Measurements from ENCODE around the gene SCART1. TPM values are rescaled to one million over a fixed set of nuclear protein-coding genes. Genes with fewer than 3 reads are reported as not detected.
"Not testable (repeated sequence)": the region's sequence is repeated elsewhere in the genome, so short reads cannot be mapped to it uniquely, and the experiment has no call there.

The SCART1 gene
- total RNA-seq (2014; rRNA removed; shearing (Covaris generic)): 0.92 and 1.2 TPM in 2 replicates
- polyA plus RNA-seq (2014; cell fraction: nucleus; rRNA removed): 13.6 and 18.3 TPM in 2 replicates

- DNase-seq (ENCODE audit: extremely low read depth, low read depth): no peak
Observed at GRCh38 chr10:133453516-133454203, at the start of gene SCART1. SCART1 (plus strand) TSS chr10:133453945; CDS start chr10:133453998, 53 bp downstream.

DNA sequence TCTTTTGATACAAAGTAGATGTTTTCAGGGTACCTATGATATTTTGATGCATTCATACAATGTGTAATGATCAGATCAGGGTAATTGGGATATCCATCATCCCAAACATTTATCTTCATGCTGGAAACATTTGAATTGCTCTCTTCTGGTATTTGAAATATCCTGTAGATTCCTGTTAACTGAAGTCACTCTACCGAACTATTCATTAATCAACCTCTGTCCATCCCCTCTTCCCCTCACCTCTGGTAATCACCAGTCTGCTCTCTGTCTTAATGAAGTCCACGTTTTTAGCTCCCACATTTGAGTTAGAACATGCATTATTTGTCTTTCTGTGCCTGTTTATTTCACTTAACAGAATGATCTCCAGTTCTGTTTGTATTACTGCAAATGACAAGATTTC, 48.5 kb upstream of the SCART1 start:
- DNase-seq (ENCODE audit: extremely low read depth, low read depth): no peak

- DNase-seq (ENCODE audit: extremely low read depth, low read depth): no peak
Observed at GRCh38 chr10:133405844-133406527, 47.8 kb upstream of the SCART1 start.

DNA sequence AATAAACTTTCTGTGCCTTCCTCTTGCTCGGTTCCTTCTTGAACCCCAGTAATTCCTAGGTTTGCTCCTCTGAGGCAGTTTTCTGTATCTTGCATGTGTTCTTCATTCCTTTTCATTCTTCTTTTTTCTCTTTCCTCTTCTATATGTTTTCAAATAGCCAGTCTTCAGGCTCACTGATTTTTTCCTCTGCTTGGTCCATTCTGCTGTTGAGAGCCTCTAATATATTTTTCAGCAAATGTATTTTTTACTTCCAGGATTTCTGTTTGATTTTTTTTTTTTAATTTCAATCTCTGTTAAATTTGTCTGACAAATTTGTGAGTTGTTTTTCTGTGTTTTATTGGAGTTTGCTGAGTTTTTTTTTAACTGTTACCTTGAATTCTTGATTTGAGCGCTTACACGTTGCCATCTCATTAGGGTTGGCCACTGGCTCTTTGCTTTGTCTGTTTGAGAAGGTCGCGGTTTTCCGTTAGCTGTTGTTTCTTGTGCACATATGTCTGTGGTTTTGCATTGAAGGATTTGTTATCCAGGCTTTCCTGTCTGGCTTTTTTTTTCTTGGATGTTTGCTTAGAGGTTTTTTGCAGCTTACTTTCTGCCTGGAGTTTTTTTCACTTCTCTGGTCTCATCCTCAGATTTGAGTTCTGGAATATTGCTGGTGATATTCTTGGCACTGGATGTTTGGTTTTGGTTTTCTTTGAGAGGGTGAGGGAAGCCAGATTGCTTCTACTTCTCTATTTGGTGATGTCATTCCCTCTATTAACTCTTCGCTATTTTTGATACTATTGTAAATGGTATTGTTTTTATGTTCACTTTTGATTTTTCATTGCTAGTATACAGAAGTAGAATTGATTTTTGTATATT, 42.0 kb upstream of the SCART1 start:
- DNase-seq (ENCODE audit: extremely low read depth, low read depth): no peak

DNA sequence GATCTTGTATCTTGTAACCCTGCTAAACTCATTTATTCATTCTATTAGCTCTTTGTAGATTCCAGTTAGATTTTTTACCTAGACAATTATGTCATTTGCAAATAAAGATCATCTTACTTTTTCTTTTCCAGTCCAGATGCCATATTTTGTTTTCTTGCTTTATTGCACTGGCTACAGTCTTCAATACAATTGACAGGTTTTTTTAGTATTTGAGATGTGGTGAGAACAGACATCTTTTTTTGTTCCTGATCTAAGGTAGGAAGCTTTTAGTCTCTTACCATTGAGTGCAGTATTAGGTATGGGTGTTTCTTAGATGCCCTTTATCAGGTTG, 41.4 kb upstream of the SCART1 start:
- DNase-seq (ENCODE audit: extremely low read depth, low read depth): no peak

DNA sequence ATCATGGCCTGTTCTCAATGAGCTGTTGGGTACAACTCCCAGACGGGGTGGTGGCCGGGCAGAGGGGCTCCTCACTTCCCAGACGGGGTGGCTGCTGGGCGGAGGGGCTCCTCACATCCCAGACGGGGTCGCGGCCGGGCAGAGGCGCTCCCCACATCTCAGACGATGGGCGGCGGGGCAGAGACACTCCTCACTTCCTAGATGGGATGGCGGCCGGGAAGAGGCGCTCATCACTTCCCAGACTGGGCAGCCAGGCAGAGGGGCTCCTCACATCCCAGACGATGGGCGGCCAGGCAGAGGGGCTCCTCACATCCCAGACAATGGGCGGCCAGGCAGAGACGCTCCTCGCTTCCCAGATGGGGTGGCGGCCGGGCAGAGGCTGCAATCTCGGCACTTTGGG, 39.3 kb upstream of the SCART1 start:
- not testable (repeated sequence) for DNase-seq (ENCODE audit: extremely low read depth, low read depth)

- no peak for DNase-seq (ENCODE audit: extremely low read depth, low read depth)
Observed at GRCh38 chr10:133415752-133416151, 38.0 kb upstream of the SCART1 start.

GRCh38 chr10:133418289-133418993, 35.3 kb upstream of the SCART1 start:
- DNase-seq (ENCODE audit: extremely low read depth, low read depth): no peak

GRCh38 chr10:133419211-133419950, 34.4 kb upstream of the SCART1 start:
- DNase-seq (ENCODE audit: extremely low read depth, low read depth): no peak

GRCh38 chr10:133420028-133420427, 33.7 kb upstream of the SCART1 start:
- DNase-seq (ENCODE audit: extremely low read depth, low read depth): no peak

DNA sequence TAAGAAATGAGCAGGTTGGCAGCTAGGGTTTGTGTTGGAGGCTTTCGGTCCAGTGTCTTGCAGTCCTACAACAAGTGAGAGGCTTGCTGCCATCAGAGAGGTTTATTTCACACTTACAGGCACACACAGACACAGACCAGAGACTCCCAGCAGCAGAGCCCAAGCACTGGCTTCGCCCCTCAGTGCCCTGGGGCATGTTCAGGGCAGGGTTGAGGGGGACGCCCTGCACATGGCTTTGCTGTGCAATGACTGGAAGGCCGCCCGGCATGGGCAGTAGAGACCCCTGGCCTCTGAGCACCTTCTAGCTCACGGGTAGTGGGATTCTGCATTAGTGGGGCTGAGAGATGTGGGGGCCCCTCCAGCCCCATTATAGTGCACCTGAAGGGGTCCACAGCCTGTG, 33.2 kb upstream of the SCART1 start:
- no peak for DNase-seq (ENCODE audit: extremely low read depth, low read depth)

GRCh38 chr10:133421336-133422222, 32.2 kb upstream of the SCART1 start:
- DNase-seq (ENCODE audit: extremely low read depth, low read depth): no peak

DNA sequence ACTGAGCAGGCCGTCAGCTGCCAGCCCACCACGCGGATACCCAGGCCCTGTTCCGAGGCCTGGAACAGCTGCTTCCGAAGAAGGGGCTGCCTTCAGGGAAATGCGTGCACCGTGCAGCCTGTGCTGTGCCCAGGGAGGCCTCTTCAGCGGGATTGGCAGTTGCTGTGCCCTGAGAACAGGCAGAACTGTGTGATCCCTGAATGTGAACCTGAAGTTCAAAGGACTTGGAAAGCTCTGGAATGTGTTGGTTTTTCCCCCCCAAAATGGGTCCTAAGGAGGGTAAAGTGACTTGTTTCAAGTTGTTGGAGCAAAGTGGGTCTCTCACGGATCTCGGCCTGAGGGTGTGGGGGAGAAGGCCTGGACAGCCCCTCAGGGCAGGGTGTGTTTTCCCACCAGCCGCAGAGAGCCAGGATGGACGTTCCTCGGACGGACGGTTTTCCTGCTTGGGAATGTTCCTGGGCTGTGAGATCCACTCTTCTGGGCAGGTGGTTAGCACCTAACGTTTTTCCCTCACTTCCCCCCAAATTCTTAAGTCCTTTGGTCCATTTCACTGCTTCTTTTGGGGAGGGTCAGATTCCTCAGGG, 31.4 kb upstream of the SCART1 start:
- DNase-seq (ENCODE audit: extremely low read depth, low read depth): no peak

DNA sequence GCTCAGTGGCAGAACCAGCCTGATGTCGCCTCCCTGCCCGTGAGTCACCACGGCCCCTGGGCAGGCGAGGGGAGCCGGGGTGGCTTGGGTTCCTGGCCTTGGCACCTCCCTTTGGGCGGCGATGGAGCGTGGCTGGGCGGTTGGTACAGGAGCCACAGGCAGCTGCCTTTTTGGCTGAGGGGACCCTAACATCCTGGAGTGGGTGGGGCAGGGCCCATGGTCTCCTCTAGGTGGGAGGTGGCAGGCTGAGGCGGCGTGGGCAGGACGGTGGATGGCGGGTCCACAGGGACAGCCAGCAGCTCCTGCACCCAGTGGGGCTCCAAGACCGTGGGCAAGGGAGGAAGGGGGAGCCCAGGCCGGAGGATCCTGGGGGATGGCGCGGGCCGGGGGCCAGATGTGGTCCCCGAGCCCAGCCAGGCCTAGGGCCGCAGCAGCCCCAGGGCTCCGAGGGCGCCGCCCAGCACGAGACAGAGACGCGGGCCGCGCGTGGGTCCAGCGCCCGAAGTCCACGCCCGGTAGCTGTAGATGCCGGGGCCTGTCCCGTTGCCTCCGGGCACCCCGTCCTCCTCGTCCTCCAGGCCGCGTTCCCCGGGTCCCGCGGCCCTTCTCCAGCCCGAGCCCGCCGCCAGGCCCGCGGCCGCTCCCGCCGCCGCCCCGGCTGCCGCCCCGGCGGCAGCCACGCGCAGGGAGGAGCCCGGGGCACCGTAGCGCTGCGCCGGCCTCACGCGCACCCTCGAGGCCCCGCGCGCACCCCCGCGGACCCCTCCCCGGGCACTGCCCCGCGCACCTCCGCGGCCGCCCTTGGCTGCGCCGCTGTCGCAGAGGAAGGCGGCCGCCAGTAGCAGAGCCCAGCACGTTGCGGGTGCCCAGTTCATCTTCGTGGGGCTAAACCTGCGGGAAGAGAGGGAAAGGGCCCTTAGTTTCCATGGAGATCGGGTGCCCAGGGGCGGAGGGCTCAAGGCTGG, 30.7 kb upstream of the SCART1 start:
- DNase-seq (ENCODE audit: extremely low read depth, low read depth): no peak

- DNase-seq (ENCODE audit: extremely low read depth, low read depth): not testable (repeated sequence)
Observed at GRCh38 chr10:133424102-133424501, 29.6 kb upstream of the SCART1 start.

DNA sequence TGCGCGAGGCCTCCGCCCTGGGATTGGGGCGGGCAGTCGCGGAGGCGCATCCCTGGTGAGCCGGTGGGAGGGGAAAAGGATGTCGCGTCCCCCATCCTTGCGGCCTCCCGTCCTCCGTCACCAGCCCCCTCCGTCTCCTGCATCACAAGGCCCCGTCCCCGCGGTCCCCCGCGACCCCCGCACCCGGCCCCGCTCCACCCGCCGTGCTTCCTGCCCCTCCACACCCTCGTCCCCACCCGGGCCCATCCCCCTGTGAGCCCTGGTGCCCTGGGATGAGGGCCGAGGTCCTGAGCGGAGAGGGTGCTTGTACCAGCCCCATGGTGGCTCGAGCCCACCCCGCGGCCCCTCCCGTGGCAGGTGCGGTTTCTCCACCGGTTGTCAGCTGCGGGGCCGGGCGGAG, 29.1 kb upstream of the SCART1 start, which contains the start of gene SPRN:
Gene SPRN, minus strand, starts transcription at position 25 of the 400 bp plus-strand sequence. CDS start 944 bp downstream, outside the sequence.
- not testable (repeated sequence) for DNase-seq (ENCODE audit: extremely low read depth, low read depth)

DNA sequence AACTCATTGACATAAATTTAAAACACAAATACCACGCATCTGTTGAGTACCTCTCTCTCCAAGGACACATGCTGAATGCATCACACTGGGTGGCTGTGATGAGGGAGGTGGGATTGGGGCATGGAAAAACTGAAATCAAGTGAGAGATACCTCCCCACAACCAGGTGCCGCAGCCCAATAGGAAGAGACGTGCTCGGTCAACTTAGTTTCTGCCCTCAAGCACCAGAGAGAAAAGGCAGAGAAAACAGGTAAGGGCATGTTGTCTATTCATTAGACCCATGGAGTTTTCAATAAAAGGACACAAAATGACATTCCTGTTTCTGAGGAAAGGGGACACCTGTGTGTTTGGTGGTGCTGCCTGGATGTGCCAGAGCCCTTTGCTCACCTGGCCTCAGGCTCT, 24.2 kb upstream of the SCART1 start:
- DNase-seq (ENCODE audit: extremely low read depth, low read depth): not testable (repeated sequence)
